AG04450 (cell line): ENCODE results near the gene TMOD2. TPM values are rescaled to one million over a fixed set of nuclear protein-coding genes. Genes with fewer than 3 reads are reported as not detected.

ENCODE experiments used
- CTCF ChIA-PET: fragments of 300-600, 350-600 bp; formaldehyde crosslinking; extraction: SDS; loops from one replicate; lab custom pipeline; 2022; ENCODE audit warnings: antibody characterized with exemption, inconsistent platforms; lab: Charles Lee
- POLR2A ChIA-PET: fragments of 350-600 bp; formaldehyde crosslinking; extraction: SDS; loops from one replicate; lab custom pipeline; 2021; ENCODE audit warnings: antibody characterized with exemption, inconsistent platforms; lab: Yijun Ruan, JAX
- DNase-seq: peaks from one replicate; pipeline ENCODE4 v3.0.0-alpha.2; 2011; ENCODE audit warnings: low read depth, low spot score
- H3K27ac ChIP-seq: one replicate; pipeline ENCODE4 v1.5.1; 2012; ENCODE audit warnings: low read depth, low read length, control low read depth
- H3K27me3 ChIP-seq: one replicate; pipeline ENCODE4 v1.6.0; 2012; ENCODE audit warnings: low read length; ENCODE audit not compliant: control insufficient read depth, insufficient read depth
- H3K4me3 ChIP-seq: 2 replicates; pipeline ENCODE4 v1.5.1; 2011; ENCODE audit warnings: mild to moderate bottlenecking, low read depth, low read length, control low read depth
- H3K9me3 ChIP-seq: 2 replicates; pipeline ENCODE4 v1.5.1; 2012; ENCODE audit warnings: low read length; ENCODE audit not compliant: control insufficient read depth, insufficient read depth
- polyA plus RNA-seq: library from polyadenylated mRNA; depleted of rRNA; stranded (reverse); fragments of >200 nt; gene quantifications from 2 replicates; pipeline ENCODE4 v1.2.3, GENCODE V29; 2011; rRNA removed
- small RNA-seq: library from RNA; depleted of rRNA; stranded (forward); fragments of <200 nt; gene quantifications from one replicate; pipeline ENCODE3, GENCODE V24; 2012; ENCODE audit warnings: low read depth; ENCODE audit not compliant: insufficient read length
- TF ChIP-seq, protein P1 (sequence below): IDR thresholded peaks from 2 replicates; pipeline ENCODE4 v1.5.1; 2011; ENCODE audit warnings: low read depth, low read length, control low read depth, inconsistent platforms

Gene TMOD2
- polyA plus RNA-seq, 1 experiment, result 3.2 TPM

DNA sequence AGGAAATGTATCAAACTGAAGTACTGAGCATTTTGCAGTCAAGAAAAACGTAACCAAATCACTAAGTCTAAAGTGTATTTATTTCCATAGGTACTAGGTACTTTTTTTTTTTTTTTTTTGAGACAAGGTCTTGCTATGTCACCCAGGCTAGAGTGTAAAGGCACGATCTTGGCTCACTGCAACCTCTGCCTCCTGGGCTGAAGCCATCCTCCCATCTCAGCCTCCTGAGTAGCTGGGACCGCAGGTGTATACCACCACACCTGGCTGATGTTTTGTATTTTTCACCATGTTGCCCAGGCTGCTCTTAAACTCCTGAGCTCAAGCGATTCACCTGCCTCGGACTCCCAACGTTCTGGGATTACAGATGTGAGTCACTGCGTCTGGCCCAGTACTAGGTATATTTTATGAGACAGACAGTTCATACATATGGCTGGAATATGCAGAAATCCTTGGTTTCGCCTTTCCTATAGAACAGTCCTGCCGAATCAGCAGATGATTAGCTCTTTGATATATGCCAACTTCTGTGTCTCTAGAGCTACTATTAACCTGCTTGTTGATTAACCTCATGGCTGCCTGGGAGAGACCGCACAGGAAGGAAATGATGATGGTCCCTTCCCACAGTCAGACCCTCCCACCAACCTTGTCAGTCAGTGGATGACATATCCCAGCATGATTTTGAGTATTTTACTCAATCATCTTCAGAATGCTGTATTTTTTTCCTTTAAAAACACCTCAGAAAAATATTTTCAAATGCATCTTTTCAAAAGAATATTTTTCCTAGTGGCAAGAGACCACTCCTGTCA, 110.4 kb downstream of the TMOD2 start:
- POLR2A ChIA-PET, result no interaction called here
- Histone ChIP-seq H3K27me3 (no peaks in the 10 kb centered on the region), H3K27ac (no peak overlapping the region), H3K4me3 (no peak overlapping the region), H3K9me3 (no peaks in the 10 kb centered on the region)
- no peak for DNase-seq
- CTCF ChIA-PET, result interaction anchor here (1.1 kb wide), 1 partner anchor 18 kb away, joined by 3 read pairs; no protein-coding TSS in a partner anchor
- TF ChIP-seq, protein P1, sequence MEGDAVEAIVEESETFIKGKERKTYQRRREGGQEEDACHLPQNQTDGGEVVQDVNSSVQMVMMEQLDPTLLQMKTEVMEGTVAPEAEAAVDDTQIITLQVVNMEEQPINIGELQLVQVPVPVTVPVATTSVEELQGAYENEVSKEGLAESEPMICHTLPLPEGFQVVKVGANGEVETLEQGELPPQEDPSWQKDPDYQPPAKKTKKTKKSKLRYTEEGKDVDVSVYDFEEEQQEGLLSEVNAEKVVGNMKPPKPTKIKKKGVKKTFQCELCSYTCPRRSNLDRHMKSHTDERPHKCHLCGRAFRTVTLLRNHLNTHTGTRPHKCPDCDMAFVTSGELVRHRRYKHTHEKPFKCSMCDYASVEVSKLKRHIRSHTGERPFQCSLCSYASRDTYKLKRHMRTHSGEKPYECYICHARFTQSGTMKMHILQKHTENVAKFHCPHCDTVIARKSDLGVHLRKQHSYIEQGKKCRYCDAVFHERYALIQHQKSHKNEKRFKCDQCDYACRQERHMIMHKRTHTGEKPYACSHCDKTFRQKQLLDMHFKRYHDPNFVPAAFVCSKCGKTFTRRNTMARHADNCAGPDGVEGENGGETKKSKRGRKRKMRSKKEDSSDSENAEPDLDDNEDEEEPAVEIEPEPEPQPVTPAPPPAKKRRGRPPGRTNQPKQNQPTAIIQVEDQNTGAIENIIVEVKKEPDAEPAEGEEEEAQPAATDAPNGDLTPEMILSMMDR, result no peak

DNA sequence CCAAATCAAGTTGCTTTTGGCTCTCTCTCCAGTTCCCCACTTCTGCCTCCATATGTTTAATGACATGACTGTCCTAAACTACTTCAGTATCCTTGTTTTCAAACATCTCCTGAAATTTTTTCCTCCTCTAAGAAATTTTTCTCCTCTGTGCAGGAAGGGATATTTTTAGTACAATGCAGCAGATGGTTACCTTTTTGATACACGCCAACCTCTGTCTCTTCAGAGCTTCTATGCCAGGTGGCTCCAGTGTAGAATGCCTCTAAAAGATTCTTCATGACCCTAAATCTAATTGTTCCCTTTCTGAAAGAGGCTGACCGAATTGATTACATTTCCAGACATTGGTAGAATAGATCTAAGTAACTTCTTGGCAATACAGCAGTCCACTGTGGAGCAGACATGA, 111.7 kb downstream of the TMOD2 start:
- CTCF ChIA-PET, result interaction anchor here (0.9 kb wide), 1 partner anchor 25 kb away, joined by 3 read pairs; no protein-coding TSS in a partner anchor
- Histone ChIP-seq H3K27me3 (no peaks in the 10 kb centered on the region), H3K27ac (no peak overlapping the region), H3K4me3 (no peak overlapping the region), H3K9me3 (no peaks in the 10 kb centered on the region)
- POLR2A ChIA-PET, result no interaction called here
- no peak for DNase-seq
- TF ChIP-seq, protein P1, result no peak

DNA sequence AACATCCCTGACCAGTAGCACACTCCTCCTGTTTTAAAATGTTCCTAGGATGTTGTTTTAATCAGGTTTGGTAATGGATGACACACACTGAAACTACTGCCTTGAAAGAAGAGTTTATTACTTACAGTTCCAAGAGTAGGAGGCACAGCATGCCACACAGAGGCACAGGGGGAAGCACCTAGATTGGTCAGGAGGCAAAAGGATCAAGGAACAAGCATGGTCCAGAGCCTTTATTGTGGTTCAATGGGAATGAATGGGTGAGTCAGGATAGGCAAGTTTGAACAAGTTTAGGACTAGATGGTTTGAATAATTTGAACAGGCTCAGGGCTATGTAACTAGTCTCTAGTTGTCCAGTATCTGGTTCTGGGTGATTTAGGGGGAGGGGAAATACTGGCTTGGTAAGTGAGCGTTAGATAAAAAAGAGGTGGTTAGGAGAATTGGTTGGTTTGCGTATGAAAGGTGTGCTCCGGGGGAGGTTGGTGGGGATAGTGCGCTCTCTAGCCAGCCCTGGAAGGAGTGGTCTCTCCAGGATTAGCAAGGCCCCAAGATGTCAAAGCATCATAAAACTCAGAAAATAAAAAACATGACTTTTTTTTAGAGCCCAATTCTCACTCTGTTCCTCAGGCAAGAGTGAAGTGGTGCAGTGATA, 113.1 kb downstream of the TMOD2 start:
- H3K4me3 ChIP-seq, result no peak overlapping the region
- TF ChIP-seq, protein P1, result no peak
- POLR2A ChIA-PET, result no interaction called here
- H3K9me3 ChIP-seq, result no peaks in the 10 kb centered on the region
- no peaks in the 10 kb centered on the region for H3K27me3 ChIP-seq
- CTCF ChIA-PET, result no interaction called here
- DNase-seq, result no peak
- no peak overlapping the region for H3K27ac ChIP-seq

DNA sequence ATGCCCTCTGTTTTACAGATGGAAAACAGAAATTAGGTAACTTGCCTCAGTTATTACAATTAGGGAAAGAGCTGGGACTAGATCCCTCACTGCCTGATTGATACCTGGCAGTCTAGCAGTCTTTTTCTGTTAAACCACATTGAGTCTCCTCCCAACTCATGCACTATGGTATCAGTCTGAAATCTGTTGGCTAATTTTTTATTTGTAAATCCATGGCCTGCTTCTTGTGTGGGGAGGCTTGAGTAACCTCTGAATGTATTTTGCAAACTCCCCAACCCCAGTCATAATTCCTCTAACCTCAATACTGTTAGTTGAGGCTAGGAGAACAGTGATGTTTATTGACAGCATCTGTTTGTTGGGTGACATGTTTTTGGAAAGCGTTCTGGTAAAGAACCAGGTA, 113.9 kb downstream of the TMOD2 start:
- no peaks in the 10 kb centered on the region for H3K9me3 ChIP-seq
- CTCF ChIA-PET, result interaction anchor here (0.9 kb wide), 1 partner anchor 23 kb away, joined by 4 read pairs; no protein-coding TSS in a partner anchor
- no peaks in the 10 kb centered on the region for H3K27me3 ChIP-seq
- no peak overlapping the region for H3K27ac ChIP-seq
- no peak overlapping the region for H3K4me3 ChIP-seq
- TF ChIP-seq, protein P1, result no peak
- POLR2A ChIA-PET, result no interaction called here
- DNase-seq, result no peak

Small RNA genes lying within 50 kb of the gene (small RNA-seq; reads per million reads assigned to genes)
- gene AC090971.5 (not detected), gene RF00017 (not detected)

Other genes starting within 250 kb of the TMOD2 start
- 18.2 and 18.6 TPM in 2 replicates for gene DMXL2, start 128.8 kb upstream of the TMOD2 start, polyA plus RNA-seq
- not detected in 2 replicates for gene SCG3, start 70.1 kb upstream of the TMOD2 start, polyA plus RNA-seq
- gene LYSMD2, start 13.9 kb upstream of the TMOD2 start, polyA plus RNA-seq, result 6.5 and 10.2 TPM in 2 replicates
- gene TMOD3, start 78.1 kb downstream of the TMOD2 start, polyA plus RNA-seq, result 22.7 and 29.8 TPM in 2 replicates
- gene LEO1, start 220.2 kb downstream of the TMOD2 start, polyA plus RNA-seq, result 6.8 and 8.0 TPM in 2 replicates